HG02973 (cell line): ENCODE data around the gene CHD9.

Experiments used
- ATAC-seq: cut with Tn5 transposase; IDR thresholded peaks from one replicate; pipeline ENCODE4 v1.9.1; 2021; ENCODE audit warnings: moderate library complexity; ENCODE audit not compliant: unreplicated experiment

The CHD9 gene

GRCh38 chr16:53091466-53092211 is 36.8 kb downstream of the CHD9 start:
- peak; percentile 54 for ATAC-seq

GRCh38 chr16:53092284-53092683 is 37.5 kb downstream of the CHD9 start:
- no peak for ATAC-seq

GRCh38 chr16:53093162-53093744 is 38.5 kb downstream of the CHD9 start:
- no peak for ATAC-seq

- peak; percentile 42 for ATAC-seq
Measured at GRCh38 chr16:53094013-53094630, 39.3 kb downstream of the CHD9 start.

GRCh38 chr16:53097190-53097589 is 42.4 kb downstream of the CHD9 start:
- no peak for ATAC-seq

GRCh38 chr16:53098526-53099317 is 43.9 kb downstream of the CHD9 start:
- peak; percentile 60 for ATAC-seq

GRCh38 chr16:53099318-53100130 is 44.7 kb downstream of the CHD9 start:
- ATAC-seq: peak; percentile 51

- no peak for ATAC-seq
Measured at GRCh38 chr16:53100131-53100748, 45.4 kb downstream of the CHD9 start.

GRCh38 chr16:53100889-53101288 is 46.1 kb downstream of the CHD9 start:
- no peak for ATAC-seq

GRCh38 chr16:53103811-53104210 is 49.0 kb downstream of the CHD9 start:
- no peak for ATAC-seq

GRCh38 chr16:53105565-53105964 is 50.8 kb downstream of the CHD9 start:
- ATAC-seq: no peak

- ATAC-seq: no peak
Measured at GRCh38 chr16:53111078-53111791, 56.4 kb downstream of the CHD9 start.

- ATAC-seq: no peak
Measured at GRCh38 chr16:53112015-53112414, 57.2 kb downstream of the CHD9 start.

- no peak for ATAC-seq
Measured at GRCh38 chr16:53115047-53115446, 60.3 kb downstream of the CHD9 start.

- no peak for ATAC-seq
Measured at GRCh38 chr16:53115773-53116172, 61.0 kb downstream of the CHD9 start.

GRCh38 chr16:53121043-53121620 is 66.3 kb downstream of the CHD9 start:
- ATAC-seq: no peak

GRCh38 chr16:53121661-53122060 is 66.9 kb downstream of the CHD9 start:
- no peak for ATAC-seq

- ATAC-seq: no peak
Measured at GRCh38 chr16:53123747-53124146, 69.0 kb downstream of the CHD9 start.

- no peak for ATAC-seq
Measured at GRCh38 chr16:53126390-53126789, 71.6 kb downstream of the CHD9 start.
